GM18498 (cell line): ENCODE data around the gene GAS7.

Source experiments
- ATAC-seq: cut with Tn5 transposase; IDR thresholded peaks from one replicate; pipeline ENCODE4 v1.9.1; 2021; ENCODE audit warnings: mild to moderate bottlenecking, moderate library complexity; ENCODE audit not compliant: unreplicated experiment

GAS7 gene

GRCh38 chr17:10172778-10173177 is 25.6 kb downstream of the GAS7 start:
- no peak for ATAC-seq

- peak; percentile 76 for ATAC-seq
These were observed 26.1 kb downstream of the GAS7 start for GRCh38 chr17:10172241-10172741.

- peak; percentile 63 for ATAC-seq
These were observed 26.8 kb downstream of the GAS7 start for GRCh38 chr17:10171581-10171981.

- no peak for ATAC-seq
These were observed 27.3 kb downstream of the GAS7 start for GRCh38 chr17:10171122-10171571.

GRCh38 chr17:10170233-10170632 is 28.2 kb downstream of the GAS7 start:
- ATAC-seq: no peak

GRCh38 chr17:10169290-10169689 is 29.1 kb downstream of the GAS7 start:
- ATAC-seq: no peak

GRCh38 chr17:10166176-10166935 is 32.0 kb downstream of the GAS7 start:
- ATAC-seq: no peak

- ATAC-seq: no peak
These were observed 36.3 kb downstream of the GAS7 start for GRCh38 chr17:10162096-10162495.

- ATAC-seq: no peak
These were observed 37.0 kb downstream of the GAS7 start for GRCh38 chr17:10161386-10161785.

GRCh38 chr17:10156948-10157607 is 41.3 kb downstream of the GAS7 start:
- ATAC-seq: peak; percentile 81

GRCh38 chr17:10156599-10156947 is 41.8 kb downstream of the GAS7 start:
- no peak for ATAC-seq

GRCh38 chr17:10156077-10156435 is 42.4 kb downstream of the GAS7 start:
- ATAC-seq: no peak

- no peak for ATAC-seq
These were observed 42.9 kb downstream of the GAS7 start for GRCh38 chr17:10155371-10156076.

GRCh38 chr17:10151667-10152496 is 46.5 kb downstream of the GAS7 start:
- peak; percentile 40 for ATAC-seq

GRCh38 chr17:10149573-10150399 is 48.6 kb downstream of the GAS7 start:
- ATAC-seq: peak; percentile 55

GRCh38 chr17:10147761-10148415 is 50.5 kb downstream of the GAS7 start:
- ATAC-seq: no peak

- ATAC-seq: no peak
These were observed 51.4 kb downstream of the GAS7 start for GRCh38 chr17:10147040-10147439.

- ATAC-seq: no peak
These were observed 53.4 kb downstream of the GAS7 start for GRCh38 chr17:10144982-10145381.

GRCh38 chr17:10144456-10144855 is 54.0 kb downstream of the GAS7 start:
- ATAC-seq: no peak
